Hepatocyte (in vitro differentiated cells): ENCODE measurements around the gene MS4A12.

Experiments used
- EZH2 ChIP-seq: fragments of 200-600 bp; sonication (generic); IDR thresholded peaks from 2 replicates; pipeline ENCODE4 v1.6.1; 2016; ENCODE audit warnings: antibody characterized with exemption, mild to moderate bottlenecking, borderline replicate concordance
- EZH2phosphoT487 ChIP-seq: fragments of 200-600 bp; sonication (generic); IDR thresholded peaks from one replicate; pipeline ENCODE4 v1.6.1; 2018; ENCODE audit warnings: antibody characterized with exemption, mild to moderate bottlenecking, low read depth, moderate library complexity; ENCODE audit not compliant: unreplicated experiment, severe bottlenecking
- TF ChIP-seq, protein P1 (sequence below): fragments of 200-600 bp; sonication (generic); IDR thresholded peaks from 2 replicates; pipeline ENCODE4 v1.5.1; 2016; ENCODE audit warnings: antibody characterized with exemption, mild to moderate bottlenecking; ENCODE audit not compliant: poor library complexity

DNA sequence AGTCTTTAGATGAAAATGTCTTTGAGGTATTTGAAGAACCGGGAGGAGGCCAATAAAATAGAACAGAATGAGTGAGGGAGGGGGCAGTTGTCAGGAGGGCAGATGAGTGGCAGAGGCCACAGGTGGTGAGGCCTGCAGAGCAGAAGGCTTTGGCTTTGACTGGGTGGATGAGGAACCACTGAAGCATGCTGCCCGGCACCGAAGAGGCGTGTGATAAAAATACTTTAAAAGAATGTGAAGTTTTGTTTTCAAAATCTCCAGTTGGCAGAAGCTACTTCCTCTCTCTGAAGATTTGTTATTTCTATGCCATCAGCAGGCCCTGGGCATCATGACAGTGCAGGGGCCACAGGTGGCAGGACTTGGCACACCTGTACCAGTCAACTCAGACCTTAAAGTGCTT lies 6.3 kb downstream of the MS4A12 start:
- TF ChIP-seq, protein P1, sequence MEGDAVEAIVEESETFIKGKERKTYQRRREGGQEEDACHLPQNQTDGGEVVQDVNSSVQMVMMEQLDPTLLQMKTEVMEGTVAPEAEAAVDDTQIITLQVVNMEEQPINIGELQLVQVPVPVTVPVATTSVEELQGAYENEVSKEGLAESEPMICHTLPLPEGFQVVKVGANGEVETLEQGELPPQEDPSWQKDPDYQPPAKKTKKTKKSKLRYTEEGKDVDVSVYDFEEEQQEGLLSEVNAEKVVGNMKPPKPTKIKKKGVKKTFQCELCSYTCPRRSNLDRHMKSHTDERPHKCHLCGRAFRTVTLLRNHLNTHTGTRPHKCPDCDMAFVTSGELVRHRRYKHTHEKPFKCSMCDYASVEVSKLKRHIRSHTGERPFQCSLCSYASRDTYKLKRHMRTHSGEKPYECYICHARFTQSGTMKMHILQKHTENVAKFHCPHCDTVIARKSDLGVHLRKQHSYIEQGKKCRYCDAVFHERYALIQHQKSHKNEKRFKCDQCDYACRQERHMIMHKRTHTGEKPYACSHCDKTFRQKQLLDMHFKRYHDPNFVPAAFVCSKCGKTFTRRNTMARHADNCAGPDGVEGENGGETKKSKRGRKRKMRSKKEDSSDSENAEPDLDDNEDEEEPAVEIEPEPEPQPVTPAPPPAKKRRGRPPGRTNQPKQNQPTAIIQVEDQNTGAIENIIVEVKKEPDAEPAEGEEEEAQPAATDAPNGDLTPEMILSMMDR, result no peak
- no peak for TF ChIP-seq EZH2phosphoT487
- TF ChIP-seq EZH2, result no peak
